ENCODE measurements around the gene SF3A2. TPM values are rescaled to one million over a fixed set of nuclear protein-coding genes. Genes with fewer than 3 reads are reported as not detected.
A peak's percentile ranks its signal among the peaks of the same experiment; 100 is the strongest.
"Not testable (repeated sequence)": the region's sequence is repeated elsewhere in the genome, so short reads cannot be mapped to it uniquely, and the experiment has no call there.

The SF3A2 gene
- total RNA-seq, 8 experiments from 2014 or later: 13.1 to 72.6 (median 49.9) TPM

DNA sequence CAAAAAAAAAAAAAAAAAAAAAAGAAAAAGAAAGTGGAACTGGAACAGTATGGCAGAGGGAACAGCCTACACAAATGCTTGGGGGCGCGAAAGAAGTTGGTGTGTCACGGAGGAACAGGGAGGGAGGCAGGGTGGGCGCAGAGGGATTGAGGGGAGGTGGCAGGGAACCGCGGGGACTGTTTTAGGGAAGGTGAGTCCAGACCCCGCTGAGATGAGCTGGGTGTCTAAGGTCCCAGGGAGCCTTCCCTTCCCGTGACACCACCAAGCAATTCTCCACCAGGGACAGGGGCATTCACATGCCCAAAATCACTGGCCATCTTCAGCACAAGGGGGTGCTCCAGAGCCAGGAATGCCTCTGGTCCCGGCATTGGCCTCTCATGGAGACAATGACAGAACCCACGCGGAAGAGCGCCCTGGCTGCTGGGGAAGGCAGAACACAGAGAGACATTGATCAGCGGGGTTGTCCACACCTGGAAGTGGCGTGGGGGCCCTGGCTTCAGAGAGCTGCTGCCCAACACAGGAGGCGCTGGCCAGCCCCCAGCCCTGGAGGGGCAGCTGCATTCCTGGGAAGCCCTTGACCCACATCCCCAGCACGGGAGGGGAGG, 38.4 kb downstream of the SF3A2 start:
- peak; percentile 2 to 46 (median 19) for ATAC-seq (replicated peaks in 6 of 8)
- WGBS, 10 experiments: 32 to 100% (median 73%) methylated on average over 1 to 6 of the region's 16 CpGs; no CpG with 5 or more reads in 4 of the 10 experiments
- in situ Hi-C loops (cut with MboI; ENCODE audit: low pct_unique_long_range_greater_than_20kb in 2 of 9, low sequenced_read_pairs in 9 of 9, unreplicated experiment in 9 of 9): loop anchor here in 2 of 9 experiments (25.0 kb wide), 1 partner anchor 112 kb away; no protein-coding TSS in a partner anchor
- Histone ChIP-seq H3K4me1 (replicated peaks in 1 of 2) (peaks cover 21 to 26% of the 10 kb centered on the region in 2 donors), H3K27ac (no peak overlapping the region), H3K4me3 (no peak overlapping the region)

- peak in 5 of 8 experiments; percentile 1 to 11 (median 4) for ATAC-seq (replicated peaks in 6 of 8)
- H3K4me1 ChIP-seq (replicated peaks in 1 of 2): peaks cover 21 to 26% of the 10 kb centered on the region in 2 donors
- H3K4me3 ChIP-seq: no peak overlapping the region
- in situ Hi-C loops (cut with MboI; ENCODE audit: low pct_unique_long_range_greater_than_20kb in 2 of 9, low sequenced_read_pairs in 9 of 9, unreplicated experiment in 9 of 9): loop anchor here in 2 of 9 experiments (25.0 kb wide), 1 partner anchor 111 kb away; no protein-coding TSS in a partner anchor
- 93 to 100% methylated on average over 2 to 3 of the region's 74 CpGs; no CpG with 5 or more reads in 8 of the 10 experiments for WGBS, 10 experiments
- H3K27ac ChIP-seq: no peak overlapping the region
Observed at GRCh38 chr19:2275588-2276428, 39.2 kb downstream of the SF3A2 start.

DNA sequence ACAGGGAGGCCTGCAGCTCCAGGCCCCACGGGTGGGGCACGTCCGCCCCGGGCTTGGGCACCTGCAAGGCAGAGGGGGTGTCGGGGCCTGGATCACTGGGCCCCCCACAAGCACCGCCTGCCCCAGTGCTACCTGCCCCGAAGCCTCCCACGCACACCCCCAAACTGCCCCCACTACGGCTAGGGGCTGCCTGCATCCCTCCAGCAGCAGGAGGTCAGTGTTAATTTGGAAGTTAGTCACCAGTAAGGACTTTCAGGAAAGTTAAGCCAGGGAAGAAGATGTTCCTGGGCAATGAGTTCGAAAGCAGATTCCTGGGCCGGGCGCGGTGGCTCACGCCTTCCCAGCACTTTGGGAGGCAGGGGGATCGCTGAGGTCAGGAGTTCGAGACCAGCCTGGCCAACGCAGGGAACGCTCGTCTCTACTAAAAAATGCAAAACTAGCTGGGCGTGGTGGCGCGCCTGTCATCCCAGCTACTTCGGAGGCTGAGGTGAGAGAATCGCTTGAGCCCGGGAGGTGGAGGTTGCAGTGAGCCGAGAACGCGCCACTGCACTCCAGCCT, 39.9 kb downstream of the SF3A2 start:
- ATAC-seq (replicated peaks in 6 of 8): no peak
- WGBS, 10 experiments: 76 to 100% (median 90%) methylated on average over 3 to 12 of the region's 28 CpGs; no CpG with 5 or more reads in 5 of the 10 experiments
- in situ Hi-C loops (cut with MboI; ENCODE audit: low pct_unique_long_range_greater_than_20kb in 2 of 9, low sequenced_read_pairs in 9 of 9, unreplicated experiment in 9 of 9): loop anchor here in 2 of 9 experiments (25.0 kb wide), 1 partner anchor 111 kb away; no protein-coding TSS in a partner anchor
- H3K27ac ChIP-seq: no peak overlapping the region
- H3K4me1 ChIP-seq (replicated peaks in 1 of 2): peaks cover 20 to 24% of the 10 kb centered on the region in 2 donors
- H3K4me3 ChIP-seq: no peak overlapping the region

- WGBS, 10 experiments: 73 to 100% (median 82%) methylated on average over 1 to 7 of the region's 9 CpGs; no CpG with 5 or more reads in 2 of the 10 experiments
- Histone ChIP-seq H3K27ac (no peak overlapping the region), H3K4me1 (replicated peaks in 1 of 2) (peaks cover 14 to 20% of the 10 kb centered on the region in 2 donors), H3K4me3 (no peak overlapping the region)
- ATAC-seq (replicated peaks in 6 of 8): no peak
- in situ Hi-C loops (cut with MboI; ENCODE audit: low pct_unique_long_range_greater_than_20kb in 2 of 9, low sequenced_read_pairs in 9 of 9, unreplicated experiment in 9 of 9): loop anchor here in 2 of 9 experiments (25.0 kb wide), 1 partner anchor 110 kb away; no protein-coding TSS in a partner anchor
Observed at GRCh38 chr19:2277138-2277537, 40.5 kb downstream of the SF3A2 start.

DNA sequence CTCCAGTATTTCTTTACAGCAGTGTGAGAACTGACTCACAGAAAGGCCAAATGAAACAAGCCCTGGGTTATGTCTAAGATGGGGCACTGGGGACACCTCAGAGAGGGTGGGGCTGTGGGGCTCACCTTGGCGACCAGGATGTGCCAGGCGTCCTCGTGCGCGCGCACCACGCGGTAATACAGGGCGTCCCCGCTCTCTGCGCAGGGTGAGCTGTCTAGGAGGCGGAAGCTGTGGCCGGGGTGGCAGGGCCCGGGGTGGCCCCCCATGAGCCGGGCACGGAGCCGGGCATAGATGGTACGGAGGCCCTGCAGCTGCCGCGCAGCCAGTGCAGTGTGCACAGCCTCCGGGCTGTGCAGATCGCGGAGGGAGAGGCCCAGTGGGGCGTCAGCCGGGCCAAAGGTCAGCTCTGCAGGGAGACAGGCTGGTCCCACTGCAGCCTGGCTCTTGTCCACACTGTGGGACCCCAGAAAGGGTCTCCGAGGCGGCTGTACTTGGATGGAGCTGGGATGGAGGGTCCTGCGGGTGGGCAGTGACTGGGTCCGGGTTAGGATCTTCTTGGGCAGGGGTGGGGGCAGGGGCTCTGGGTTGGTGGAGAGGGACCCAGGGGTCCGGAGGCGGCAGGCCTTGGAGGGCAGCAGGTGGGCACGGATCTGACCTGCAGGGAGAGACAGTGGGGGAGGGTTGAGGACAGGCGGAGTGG, 42.0 kb downstream of the SF3A2 start:
- 33 to 94% methylated on average over 1 to 10 of the region's 33 CpGs; no CpG with 5 or more reads in 8 of the 10 experiments for WGBS, 10 experiments
- ATAC-seq (replicated peaks in 6 of 8): peak in 1 of 8 experiments; percentile 0
- in situ Hi-C loops (cut with MboI; ENCODE audit: low pct_unique_long_range_greater_than_20kb in 2 of 9, low sequenced_read_pairs in 9 of 9, unreplicated experiment in 9 of 9): loop anchor here in 2 of 9 experiments (25.0 kb wide), 1 partner anchor 109 kb away; no protein-coding TSS in a partner anchor

DNA sequence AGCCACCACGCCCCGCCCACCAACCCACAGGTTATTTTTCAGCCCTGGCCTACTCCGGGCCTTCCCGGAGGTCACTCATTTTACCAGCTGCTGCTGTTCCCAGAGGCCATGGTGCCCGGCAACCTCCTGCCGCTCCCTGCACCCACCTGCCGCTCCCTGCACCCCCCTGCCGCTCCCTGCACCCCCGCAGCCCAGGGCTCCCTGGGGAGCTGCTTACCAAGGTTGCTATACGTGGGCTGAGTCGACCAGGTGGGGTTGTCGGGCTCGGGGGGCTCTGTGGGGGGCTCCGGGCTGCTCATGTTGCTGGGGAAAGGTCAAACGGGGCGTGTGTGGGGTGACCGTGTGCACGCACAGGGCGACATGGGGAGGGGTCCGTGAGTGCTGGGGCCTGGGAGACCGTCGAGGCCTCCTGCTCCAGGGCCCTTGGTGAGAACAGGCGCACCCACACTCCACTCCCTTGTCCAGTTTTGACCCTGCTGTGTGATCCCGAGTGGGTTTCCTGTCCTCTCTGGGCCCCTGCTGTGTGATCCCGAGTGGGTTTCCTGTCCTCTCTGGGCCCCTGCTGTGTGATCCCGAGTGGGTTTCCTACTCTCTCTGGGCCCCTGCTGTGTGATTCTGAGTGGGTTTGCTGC, 44.1 kb downstream of the SF3A2 start:
- in situ Hi-C loops (cut with MboI; ENCODE audit: low pct_unique_long_range_greater_than_20kb in 2 of 9, low sequenced_read_pairs in 9 of 9, unreplicated experiment in 9 of 9): loop anchor here in 2 of 9 experiments (25.0 kb wide), 1 partner anchor 107 kb away; no protein-coding TSS in a partner anchor
- H3K27ac ChIP-seq: no peak overlapping the region
- peaks cover 0 to 3% of the 10 kb centered on the region in 2 donors for H3K4me1 ChIP-seq (replicated peaks in 1 of 2)
- no peak overlapping the region for H3K4me3 ChIP-seq
- 0 to 100% (median 70%) methylated on average over 1 to 2 of the region's 26 CpGs; no CpG with 5 or more reads in 7 of the 10 experiments for WGBS, 10 experiments
- no peak for ATAC-seq (replicated peaks in 6 of 8)

More for the DNA sequence above, 42.0 kb downstream of the SF3A2 start:
- Histone ChIP-seq H3K4me3 (no peak overlapping the region), H3K27ac (no peak overlapping the region), H3K4me1 (replicated peaks in 1 of 2) (peaks cover 0 to 8% of the 10 kb centered on the region in 2 donors)

DNA sequence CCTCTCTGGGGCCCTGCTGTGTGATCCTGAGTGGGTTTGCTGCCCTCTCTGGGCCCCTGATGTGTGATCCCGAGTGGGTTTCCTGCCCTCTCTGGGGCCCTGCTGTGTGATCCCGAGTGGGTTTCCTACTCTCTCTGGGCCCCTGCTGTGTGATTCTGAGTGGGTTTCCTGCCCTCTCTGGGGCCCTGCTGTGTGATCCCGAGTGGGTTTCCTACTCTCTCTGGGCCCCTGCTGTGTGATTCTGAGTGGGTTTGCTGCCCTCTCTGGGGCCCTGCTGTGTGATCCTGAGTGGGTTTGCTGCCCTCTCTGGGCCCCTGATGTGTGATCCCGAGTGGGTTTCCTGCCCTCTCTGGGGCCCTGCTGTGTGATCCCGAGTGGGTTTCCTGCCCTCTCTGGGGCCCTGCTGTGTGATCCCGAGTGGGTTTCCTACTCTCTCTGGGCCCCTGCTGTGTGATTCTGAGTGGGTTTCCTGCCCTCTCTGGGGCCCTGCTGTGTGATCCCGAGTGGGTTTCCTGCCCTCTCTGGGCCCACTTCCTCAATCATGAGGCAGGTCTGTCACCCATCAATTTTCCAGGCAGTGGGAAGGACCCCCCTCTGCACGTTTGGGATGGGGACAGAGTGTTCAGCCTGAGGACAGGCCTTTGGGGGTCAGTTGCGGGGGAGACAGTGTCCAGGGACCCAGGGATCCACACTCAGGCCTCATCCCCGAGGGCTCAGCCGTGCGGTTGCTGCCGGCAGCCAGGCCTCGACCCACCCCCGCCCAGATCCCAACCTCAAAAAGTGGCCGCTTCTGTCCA, 44.8 kb downstream of the SF3A2 start:
- peak in 3 of 8 experiments; percentile 3 to 19 (median 8) for ATAC-seq (replicated peaks in 6 of 8)
- in situ Hi-C loops (cut with MboI; ENCODE audit: low pct_unique_long_range_greater_than_20kb in 2 of 9, low sequenced_read_pairs in 9 of 9, unreplicated experiment in 9 of 9): loop anchor here in 2 of 9 experiments (25.0 kb wide), 1 partner anchor 106 kb away; no protein-coding TSS in a partner anchor
- 80% methylated on average over 1 of the region's 16 CpGs; no CpG with 5 or more reads in 9 of the 10 experiments for WGBS, 10 experiments
- H3K4me3 ChIP-seq: peak overlapping the region in 1 of 5 donors; percentile 9
- not testable (repeated sequence) for H3K4me1 ChIP-seq (replicated peaks in 1 of 2); H3K27ac ChIP-seq

DNA sequence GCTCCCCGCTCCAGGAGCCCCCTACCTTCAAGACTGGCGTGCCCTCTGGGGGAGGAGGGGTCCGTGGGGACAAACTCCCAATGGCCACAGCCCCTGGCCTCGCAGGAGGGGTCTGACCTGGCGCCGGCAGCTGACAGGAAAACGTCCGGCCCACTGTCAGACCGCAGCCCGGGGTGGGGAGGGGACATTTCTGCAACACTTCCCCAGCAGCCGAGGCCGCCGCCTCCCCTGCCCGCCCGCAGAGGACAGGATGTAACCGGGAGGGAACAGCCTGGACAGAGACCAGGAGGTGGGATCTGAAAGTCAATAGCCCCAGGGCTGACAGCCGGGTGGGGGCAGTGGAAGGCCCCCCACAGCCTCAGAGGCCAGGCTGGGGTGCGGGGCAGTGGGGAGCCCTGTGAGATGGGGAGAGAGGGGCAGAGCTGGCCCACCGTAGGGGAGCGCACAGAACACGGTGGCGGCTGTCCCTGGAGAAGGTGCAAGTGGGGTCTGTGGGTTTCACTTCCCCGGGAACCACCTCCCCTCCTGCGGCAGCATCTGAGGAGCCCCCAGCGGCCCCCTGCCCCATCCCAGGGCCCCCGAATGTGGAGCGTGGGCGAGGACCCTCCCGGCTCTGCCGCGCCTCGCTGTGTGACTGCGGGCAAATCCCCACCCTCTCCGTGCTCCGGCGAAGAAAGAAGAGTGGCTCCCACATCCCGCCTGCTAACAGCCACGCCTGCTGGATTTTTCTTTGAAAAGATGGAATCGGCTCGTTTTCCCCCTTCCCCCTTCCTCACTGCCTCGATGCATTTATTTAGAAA, 45.6 kb downstream of the SF3A2 start, which contains the start of gene PEAK3:
Gene PEAK3, minus strand, starts transcription at position 114 of the 800 bp plus-strand sequence. CDS start 1,244 bp downstream, outside the sequence.
- ATAC-seq (replicated peaks in 6 of 8): peak; percentile 41 to 82 (median 79)
- no peak within 1 kb of the TSS for H3K27ac ChIP-seq
- peak within 1 kb of the TSS in 1 of 5 donors; percentile 9 for H3K4me3 ChIP-seq
- 3 to 40% (median 27%) methylated on average over 1 to 3 of the region's 41 CpGs; no CpG with 5 or more reads in 6 of the 10 experiments for WGBS, 10 experiments
- peaks cover 0 to 3% of the 10 kb centered on the region in 2 donors for H3K4me1 ChIP-seq (replicated peaks in 1 of 2)
- in situ Hi-C loops (cut with MboI; ENCODE audit: low pct_unique_long_range_greater_than_20kb in 2 of 9, low sequenced_read_pairs in 9 of 9, unreplicated experiment in 9 of 9): loop anchor here in 2 of 9 experiments (25.0 kb wide), 1 partner anchor 105 kb away; no protein-coding TSS in a partner anchor

- ATAC-seq (replicated peaks in 6 of 8): no peak
- H3K4me3 ChIP-seq: no peak overlapping the region
- 0 to 95% (median 71%) methylated on average over 1 to 7 of the region's 11 CpGs; no CpG with 5 or more reads in 3 of the 10 experiments for WGBS, 10 experiments
- in situ Hi-C loops (cut with MboI; ENCODE audit: low pct_unique_long_range_greater_than_20kb in 2 of 9, low sequenced_read_pairs in 9 of 9, unreplicated experiment in 9 of 9): loop anchor here in 2 of 9 experiments (25.0 kb wide), 1 partner anchor 104 kb away; no protein-coding TSS in a partner anchor
- no peak overlapping the region for H3K27ac ChIP-seq
- peaks cover 0 to 3% of the 10 kb centered on the region in 2 donors for H3K4me1 ChIP-seq (replicated peaks in 1 of 2)
Observed at GRCh38 chr19:2282862-2283237, 46.2 kb downstream of the SF3A2 start.

DNA sequence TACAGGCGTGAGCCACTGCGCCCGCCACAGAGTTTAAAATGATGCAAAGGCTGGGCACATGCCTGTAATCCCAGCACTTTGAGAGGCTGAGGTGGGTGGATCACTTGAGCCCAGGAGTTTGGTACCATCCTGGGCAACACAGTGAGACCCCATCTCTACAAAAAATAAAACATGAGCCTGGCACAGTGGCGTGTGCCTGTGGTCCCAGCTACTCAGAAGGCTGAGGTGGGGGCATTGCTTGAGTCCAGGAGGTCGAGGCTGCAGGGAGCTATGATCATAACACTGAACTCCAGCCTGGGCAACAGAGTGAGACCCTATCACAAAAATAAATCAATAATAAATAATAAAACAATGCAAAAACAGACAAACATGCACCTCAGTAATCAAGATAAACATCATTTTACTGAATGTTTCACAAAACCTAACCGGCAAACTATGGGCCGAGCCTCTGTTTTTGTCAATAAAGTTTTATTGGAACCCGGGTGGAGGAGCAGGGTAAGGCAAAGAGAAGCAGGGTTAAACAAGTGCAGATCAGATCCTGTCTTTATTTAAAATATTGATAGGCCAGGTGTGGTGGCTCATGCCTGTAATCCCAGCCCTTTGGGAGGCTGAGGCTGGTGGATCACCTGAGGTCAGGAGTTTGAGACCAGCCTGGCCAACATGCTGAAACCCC, 47.3 kb downstream of the SF3A2 start:
- ATAC-seq (replicated peaks in 6 of 8): no peak

More for the DNA sequence above, 47.3 kb downstream of the SF3A2 start:
- no peak overlapping the region for H3K27ac ChIP-seq
- 83 to 100% (median 91%) methylated on average over 1 to 5 of the region's 8 CpGs; no CpG with 5 or more reads in 3 of the 10 experiments for WGBS, 10 experiments
- H3K4me3 ChIP-seq: no peak overlapping the region
- H3K4me1 ChIP-seq (replicated peaks in 1 of 2): peaks cover 0 to 3% of the 10 kb centered on the region in 2 donors
- in situ Hi-C loops (cut with MboI; ENCODE audit: low pct_unique_long_range_greater_than_20kb in 2 of 9, low sequenced_read_pairs in 9 of 9, unreplicated experiment in 9 of 9): loop anchor here in 2 of 9 experiments (25.0 kb wide), 1 partner anchor 103 kb away; no protein-coding TSS in a partner anchor
